Skeletal muscle cell (primary cell): ENCODE results near the gene KAT2B.

ENCODE experiments used
- DNase-seq: peaks from one replicate; pipeline ENCODE4 v3.0.0-alpha.2; 2010; ENCODE audit warnings: low read depth
- H3K4me3 ChIP-seq: 2 replicates; pipeline ENCODE4 v1.5.1; 2011; ENCODE audit warnings: low read depth, mild to moderate bottlenecking, control low read depth, low read length, moderate library complexity

Gene KAT2B

DNA sequence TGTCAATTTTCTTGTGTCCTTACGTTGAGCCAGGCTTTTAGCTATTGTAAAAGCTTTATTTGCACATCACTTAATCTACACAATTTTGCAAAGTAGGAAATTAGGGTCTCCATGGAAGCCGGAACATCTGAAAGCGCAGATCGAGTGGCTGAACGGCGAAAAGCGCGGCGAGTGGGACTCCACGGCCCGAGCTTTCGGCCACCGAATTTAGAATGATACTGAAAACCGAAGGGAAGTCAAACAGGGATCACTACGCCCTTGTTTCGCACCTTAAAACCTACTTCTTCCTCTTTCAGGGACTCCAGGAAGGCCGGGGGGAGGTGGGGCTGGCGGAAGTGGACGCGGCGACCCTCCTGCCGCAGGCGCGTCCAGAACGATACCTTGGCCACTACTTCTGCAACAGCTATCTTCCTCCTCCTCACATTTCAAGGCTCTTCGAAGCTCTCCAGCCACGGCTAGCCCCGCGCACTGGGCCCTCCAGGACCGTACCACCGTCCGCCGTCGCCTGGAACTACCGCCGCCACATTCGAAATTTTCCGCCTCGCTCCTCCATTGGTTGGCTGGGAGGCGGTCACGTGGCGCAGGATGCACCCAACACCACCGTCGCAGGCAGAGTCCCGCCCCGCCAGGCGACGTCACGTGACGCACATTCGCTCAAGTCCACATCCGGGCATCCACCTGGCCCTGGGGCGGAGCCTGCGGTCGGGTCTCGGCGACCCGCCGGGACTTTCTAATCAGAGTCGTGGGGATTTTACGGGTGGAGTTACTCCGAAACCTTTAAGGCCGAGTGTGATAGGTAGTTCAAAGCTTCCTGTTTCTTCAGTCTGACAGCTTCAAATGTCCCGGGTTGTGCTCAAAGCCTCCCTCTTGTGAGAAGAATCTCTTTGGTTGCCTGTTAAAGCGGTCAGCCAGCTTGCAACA is 145.7 kb downstream of the KAT2B start, which contains the start of gene SGO1:
Gene SGO1 (minus strand): TSS at position 528 of the 921 bp plus-strand sequence. CDS start 2,179 bp downstream, outside the sequence.
- peak within 1 kb of the TSS; percentile 93 for H3K4me3 ChIP-seq
- DNase-seq, result peak; percentile 93

DNA sequence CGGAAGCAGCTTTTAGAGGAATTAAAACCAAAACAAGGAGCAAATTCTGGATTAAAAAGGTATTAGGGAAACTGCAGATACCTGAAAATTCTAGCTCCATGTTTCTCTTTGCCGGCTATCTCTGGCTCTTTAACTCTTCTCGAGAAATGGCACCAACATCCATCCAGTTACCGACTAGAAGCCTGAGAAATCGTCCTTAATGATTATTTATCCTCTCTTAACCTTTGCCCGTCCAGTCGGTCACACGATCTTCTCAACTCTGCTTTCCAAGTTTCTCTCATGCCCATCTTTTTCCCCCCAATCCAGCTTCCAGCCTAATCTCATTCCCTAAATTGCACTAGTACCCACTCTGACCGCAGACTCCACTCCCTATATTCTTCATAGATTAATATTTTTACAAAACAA is 146.4 kb downstream of the KAT2B start:
- H3K4me3 ChIP-seq, result peak overlapping the region; percentile 93
- no peak for DNase-seq

DNA sequence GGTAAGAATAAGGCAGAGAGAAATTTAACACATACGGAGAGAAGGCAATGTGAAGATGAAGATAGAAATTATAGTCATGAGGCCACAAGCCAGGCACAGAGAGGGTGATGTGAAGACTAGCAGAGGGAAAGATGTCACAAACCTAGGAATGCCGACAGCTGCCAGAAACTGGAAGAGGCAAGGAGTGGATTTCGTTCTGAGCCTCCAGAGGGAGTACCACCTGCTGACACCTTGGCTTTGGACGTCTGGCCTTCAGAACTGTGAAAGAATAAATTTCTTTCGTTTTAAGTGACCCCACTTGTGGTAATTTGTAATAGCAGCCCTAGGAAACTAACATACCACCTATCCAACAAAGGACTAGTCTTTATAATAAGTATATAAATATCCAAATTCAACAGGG is 150.7 kb downstream of the KAT2B start:
- H3K4me3 ChIP-seq, result no peak overlapping the region
- no peak for DNase-seq

DNA sequence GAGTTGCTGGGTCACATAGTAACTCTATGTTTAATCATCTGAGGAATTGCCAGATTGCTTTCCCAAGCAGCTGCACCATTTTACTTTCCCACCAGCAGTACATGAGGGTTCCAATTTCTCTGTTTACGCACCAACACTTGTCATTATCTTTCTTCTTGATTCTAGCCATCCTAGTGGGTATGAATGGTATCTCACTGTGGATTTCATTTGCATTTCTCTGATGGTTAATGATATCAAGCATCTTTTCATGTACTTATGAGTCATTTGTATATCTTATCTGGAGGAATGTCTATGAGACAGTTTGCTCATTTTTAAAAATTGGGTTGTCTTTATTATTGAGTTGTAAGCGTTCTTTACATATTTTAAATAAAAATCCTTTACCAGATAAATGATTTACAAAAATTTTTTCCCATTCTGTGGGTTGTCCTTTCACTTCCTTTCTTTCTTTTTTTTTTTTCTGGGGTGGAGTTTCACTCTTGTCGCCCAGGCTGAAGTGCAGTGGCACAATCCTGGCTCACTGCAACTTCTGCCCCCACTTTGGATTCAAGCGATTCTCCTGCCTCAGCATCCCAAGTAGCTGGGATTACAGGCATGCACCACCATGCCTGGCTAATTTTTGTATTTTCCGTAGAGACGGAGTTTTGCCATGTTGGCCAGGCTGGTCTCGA is 154.7 kb downstream of the KAT2B start:
- no peak for DNase-seq
- H3K4me3 ChIP-seq, result no peak overlapping the region

DNA sequence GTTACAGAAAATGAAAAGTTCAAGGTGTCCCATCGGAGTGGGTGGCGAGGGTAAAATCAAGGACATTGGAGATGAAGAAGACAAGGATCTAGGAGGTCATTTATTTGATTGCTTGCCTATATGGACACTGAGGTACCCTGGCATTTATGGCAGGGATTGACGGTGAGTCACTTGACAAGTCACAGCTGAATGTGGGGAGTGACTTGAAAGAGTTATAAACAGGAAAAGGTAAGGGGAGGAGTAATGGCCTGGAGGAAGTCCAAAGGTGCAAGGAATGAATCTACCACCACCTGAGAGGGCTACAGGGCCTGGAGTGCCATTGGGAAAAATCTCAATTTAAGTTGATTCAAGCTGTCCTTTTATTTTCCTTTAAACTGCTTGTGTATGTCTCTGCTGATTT is 157.5 kb downstream of the KAT2B start:
- no peak for DNase-seq
- no peak overlapping the region for H3K4me3 ChIP-seq

DNA sequence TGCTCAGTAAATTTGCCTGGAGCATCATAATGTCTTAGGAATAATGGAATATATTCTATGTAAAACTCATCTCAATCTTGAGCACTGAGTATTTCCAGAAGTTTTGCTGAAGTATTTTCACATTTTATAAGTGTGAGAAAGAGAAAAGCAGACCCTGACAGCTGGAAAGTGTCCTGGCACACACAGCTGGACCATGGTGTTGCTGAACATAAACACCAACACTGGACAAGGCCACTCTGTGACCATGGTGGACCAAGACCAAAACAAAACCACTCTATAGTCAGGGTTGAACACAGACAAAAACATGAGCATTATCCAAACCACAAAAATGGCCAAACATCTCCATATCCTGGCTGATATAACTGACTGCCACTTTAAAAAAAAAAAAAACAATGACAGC is 160.9 kb downstream of the KAT2B start:
- H3K4me3 ChIP-seq, result no peak overlapping the region
- no peak for DNase-seq
